IgD-negative memory B cell (primary cell): ENCODE data around the gene MICU1. TPM values are rescaled to one million over a fixed set of nuclear protein-coding genes. Genes with fewer than 3 reads are reported as not detected.
"Not testable (repeated sequence)": the region's sequence is repeated elsewhere in the genome, so short reads cannot be mapped to it uniquely, and the experiment has no call there.

ENCODE experiments used
- H3K27ac Mint-ChIP-seq, 3 donors: one replicate each; pipeline ENCODE4 v1.8.0; 2020 to 2022; ENCODE audit warnings: mild to moderate bottlenecking in 3 of 3, mixed read lengths in 3 of 3, moderate library complexity in 1 of 3
- H3K27me3 Mint-ChIP-seq: one replicate; pipeline ENCODE4 v1.8.0; 2021; ENCODE audit warnings: mixed read lengths
- H3K36me3 Mint-ChIP-seq: one replicate; pipeline ENCODE4 v1.8.0; 2020; ENCODE audit warnings: mild to moderate bottlenecking, mixed read lengths
- H3K4me1 Mint-ChIP-seq, 3 donors: one replicate each; pipeline ENCODE4 v1.8.0; 2020 to 2022; ENCODE audit warnings: mixed read lengths in 3 of 3, mild to moderate bottlenecking in 1 of 3
- H3K4me3 Mint-ChIP-seq, 4 donors: one replicate each; pipeline ENCODE4 v1.8.0; 2020 to 2022; ENCODE audit warnings: mild to moderate bottlenecking in 4 of 4, mixed read lengths in 4 of 4, moderate library complexity in 3 of 4
- H3K9me3 Mint-ChIP-seq, 3 donors: one replicate each; pipeline ENCODE4 v1.8.0; 2020 to 2021; ENCODE audit warnings: mixed read lengths in 3 of 3, mild to moderate bottlenecking in 1 of 3
- polyA plus RNA-seq: library from polyadenylated mRNA; unstranded; fragments of 300-500 nt; fragmentation: Illumina TruSeq; gene quantifications from one replicate; pipeline ENCODE4 v1.2.3, GENCODE V29; 2021

The MICU1 gene
- polyA plus RNA-seq, 1 donor from 2014 or later = 24.4 TPM

DNA sequence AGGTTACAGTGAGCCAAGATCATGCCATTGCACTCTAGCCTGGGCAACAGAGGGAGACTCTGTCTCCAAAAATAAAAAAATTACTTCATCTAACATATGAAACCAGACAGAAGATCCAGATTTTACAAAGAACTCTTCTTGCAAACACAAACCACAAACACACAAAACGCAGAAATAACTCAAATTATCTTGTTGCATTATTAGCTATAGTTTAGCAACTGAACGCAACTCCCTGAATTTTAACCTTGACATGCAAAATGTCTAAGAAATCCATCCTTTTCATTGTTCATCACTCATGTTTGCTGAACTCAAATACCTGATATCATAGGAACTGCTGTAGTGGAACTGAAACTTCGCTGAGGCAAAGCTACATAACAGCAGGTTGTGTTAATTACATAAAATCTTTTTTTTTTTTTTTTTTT, 64.1 kb downstream of the MICU1 start:
- Mint-ChIP-seq H3K9me3 (no peaks in the 10 kb centered on the region), H3K4me3 (peak overlapping the region in 2 of 4 donors; percentile 70 to 71), H3K36me3 (peaks cover 12% of the 10 kb centered on the region), H3K4me1 (peaks cover 21 to 22% (median 21%) of the 10 kb centered on the region in 3 donors), H3K27ac (peak overlapping the region; percentile 46 to 89 (median 88)), H3K27me3 (no peaks in the 10 kb centered on the region)

DNA sequence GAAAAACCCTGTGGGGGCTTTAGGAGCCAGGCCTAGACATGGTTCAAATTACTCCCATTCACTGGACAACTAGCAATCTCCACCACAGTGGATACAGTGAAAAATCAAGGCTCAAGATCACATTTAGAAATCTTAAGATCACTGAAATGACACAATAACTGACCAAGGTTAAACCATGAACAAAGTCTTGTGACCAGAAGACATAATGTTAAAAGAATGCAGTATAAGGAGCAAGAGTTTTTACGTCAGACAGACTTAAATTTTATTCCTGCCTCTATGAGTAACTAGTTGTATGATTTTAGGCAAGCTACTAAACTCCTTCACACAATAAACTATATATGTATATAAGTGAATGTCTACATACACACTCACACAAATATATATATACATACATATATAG, 68.5 kb downstream of the MICU1 start:
- no peak overlapping the region for H3K4me3 Mint-ChIP-seq

DNA sequence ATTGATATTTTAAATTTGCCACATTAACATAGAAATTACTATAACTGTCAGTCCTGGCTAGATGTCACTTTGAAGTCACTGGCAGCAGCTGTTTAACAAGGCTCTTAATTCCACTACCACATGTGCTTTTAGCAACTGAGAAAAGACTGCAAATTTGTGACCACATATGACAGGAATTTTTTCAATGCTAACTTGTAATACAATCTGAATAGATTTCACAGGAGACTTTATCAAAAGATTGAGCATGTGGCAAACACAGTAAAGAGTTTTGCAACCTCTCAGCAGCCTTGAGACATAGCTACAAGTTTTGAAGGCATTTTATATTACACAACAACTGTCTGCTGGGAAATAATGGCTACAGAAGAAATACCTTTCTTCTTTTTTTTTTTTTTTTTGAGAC, 73.0 kb downstream of the MICU1 start:
- H3K4me1 Mint-ChIP-seq = no peaks in the 10 kb centered on the region
- no peaks in the 10 kb centered on the region for H3K9me3 Mint-ChIP-seq
- H3K27ac Mint-ChIP-seq = no peak overlapping the region
- no peaks in the 10 kb centered on the region for H3K27me3 Mint-ChIP-seq
- H3K4me3 Mint-ChIP-seq = no peak overlapping the region
- H3K36me3 Mint-ChIP-seq = peaks cover 15% of the 10 kb centered on the region

More for the DNA sequence above, 68.5 kb downstream of the MICU1 start:
- no peaks in the 10 kb centered on the region for H3K9me3 Mint-ChIP-seq
- no peaks in the 10 kb centered on the region for H3K27me3 Mint-ChIP-seq
- H3K36me3 Mint-ChIP-seq = peaks cover 19% of the 10 kb centered on the region
- H3K27ac Mint-ChIP-seq = no peak overlapping the region
- H3K4me1 Mint-ChIP-seq = peaks cover 6 to 9% (median 8%) of the 10 kb centered on the region in 3 donors

DNA sequence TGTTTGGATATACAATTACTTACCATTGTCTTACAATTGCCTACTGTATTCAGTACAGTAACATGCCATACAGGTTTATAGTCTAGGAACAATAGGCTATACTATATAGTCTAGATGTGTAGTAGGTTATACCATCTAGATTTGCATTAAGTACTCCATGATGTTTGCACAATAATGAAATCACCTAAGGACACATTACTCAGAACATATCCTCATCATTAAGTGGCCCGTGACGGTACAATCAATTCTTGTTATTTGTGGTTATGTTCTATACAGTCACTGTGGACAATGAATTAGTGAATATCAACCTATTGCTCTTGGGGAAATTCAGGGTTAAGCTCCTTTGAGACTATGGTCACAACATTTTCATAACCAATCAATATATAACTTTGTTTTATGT, 75.6 kb downstream of the MICU1 start:
- Mint-ChIP-seq H3K4me1 (no peaks in the 10 kb centered on the region), H3K27me3 (no peaks in the 10 kb centered on the region), H3K36me3 (peaks cover 19% of the 10 kb centered on the region), H3K27ac (no peak overlapping the region), H3K4me3 (no peak overlapping the region), H3K9me3 (no peaks in the 10 kb centered on the region)

DNA sequence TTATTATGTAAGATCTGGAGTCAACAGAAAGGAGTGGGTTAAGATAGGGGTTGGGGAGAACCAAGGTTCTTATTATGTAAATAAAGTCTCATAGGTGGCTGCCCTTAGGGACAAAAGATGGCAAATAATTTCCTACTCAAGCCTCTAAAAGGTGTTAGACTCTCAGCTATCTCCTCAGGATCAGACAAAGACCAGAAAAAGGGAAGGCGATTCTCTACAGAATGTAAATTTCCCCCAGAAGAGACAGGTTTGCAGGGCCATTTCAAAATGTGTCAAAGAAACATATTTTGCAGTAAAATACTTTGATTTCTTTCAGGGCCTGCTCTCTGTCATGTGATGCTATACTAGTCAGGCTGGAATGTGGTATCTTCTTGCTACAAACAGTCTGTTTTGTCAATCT, 80.3 kb downstream of the MICU1 start:
- Mint-ChIP-seq H3K4me1 (peaks cover 0 to 5% (median 2%) of the 10 kb centered on the region in 3 donors), H3K27me3 (no peaks in the 10 kb centered on the region), H3K36me3 (peaks cover 30% of the 10 kb centered on the region), H3K27ac (no peak overlapping the region), H3K9me3 (peaks cover 4 to 8% (median 7%) of the 10 kb centered on the region in 3 donors), H3K4me3 (no peak overlapping the region)

DNA sequence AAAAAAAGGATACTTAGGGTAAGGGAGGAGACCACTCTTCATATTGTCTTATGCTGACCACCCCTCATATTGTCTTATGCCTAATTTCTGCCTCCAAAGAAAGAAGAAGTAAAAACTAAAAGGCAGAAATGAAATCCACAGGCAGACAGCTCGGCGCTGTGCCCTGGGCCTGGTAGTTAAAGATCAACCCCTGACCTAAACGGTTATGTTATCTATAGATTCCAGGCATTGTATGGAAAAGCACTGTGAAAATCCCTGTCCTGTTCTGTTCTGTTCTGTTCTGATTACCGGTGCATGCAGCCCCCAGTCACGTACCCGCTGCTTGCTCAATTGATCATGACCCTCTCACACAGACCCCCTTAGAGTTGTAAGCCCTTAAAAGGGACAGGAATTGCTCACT, 82.0 kb downstream of the MICU1 start:
- not testable (repeated sequence) for H3K27me3 Mint-ChIP-seq, H3K9me3 Mint-ChIP-seq, H3K27ac Mint-ChIP-seq, H3K4me1 Mint-ChIP-seq
- peaks cover 30% of the 10 kb centered on the region for H3K36me3 Mint-ChIP-seq
- peak overlapping the region in 1 of 4 donors; percentile 6 for H3K4me3 Mint-ChIP-seq

DNA sequence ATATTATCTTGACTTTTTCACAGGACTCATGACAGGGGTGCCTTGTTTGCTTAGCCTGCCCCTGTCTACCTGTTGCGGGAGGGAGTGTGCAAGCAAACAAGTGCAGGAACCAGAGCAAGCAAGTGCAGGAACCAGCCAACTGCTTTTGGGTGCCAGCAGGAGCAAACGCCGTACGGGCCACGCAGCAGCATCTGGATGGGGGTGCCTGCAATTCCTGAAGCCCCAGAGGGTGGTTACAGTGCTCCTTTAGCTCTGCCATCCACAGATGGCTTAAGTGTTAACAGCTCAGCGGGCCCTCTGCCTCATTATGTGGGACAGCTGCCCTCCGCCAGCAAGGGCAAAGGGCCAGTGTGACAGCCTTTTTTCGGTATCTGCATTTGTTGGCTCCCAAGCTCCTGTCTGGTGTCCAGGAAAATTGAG, 83.5 kb downstream of the MICU1 start:
- Mint-ChIP-seq H3K9me3 (peaks cover 4 to 8% (median 7%) of the 10 kb centered on the region in 3 donors), H3K4me3 (no peak overlapping the region), H3K27ac (no peak overlapping the region), H3K27me3 (no peaks in the 10 kb centered on the region), H3K4me1 (peaks cover 2 to 10% (median 6%) of the 10 kb centered on the region in 3 donors), H3K36me3 (peaks cover 25% of the 10 kb centered on the region)

DNA sequence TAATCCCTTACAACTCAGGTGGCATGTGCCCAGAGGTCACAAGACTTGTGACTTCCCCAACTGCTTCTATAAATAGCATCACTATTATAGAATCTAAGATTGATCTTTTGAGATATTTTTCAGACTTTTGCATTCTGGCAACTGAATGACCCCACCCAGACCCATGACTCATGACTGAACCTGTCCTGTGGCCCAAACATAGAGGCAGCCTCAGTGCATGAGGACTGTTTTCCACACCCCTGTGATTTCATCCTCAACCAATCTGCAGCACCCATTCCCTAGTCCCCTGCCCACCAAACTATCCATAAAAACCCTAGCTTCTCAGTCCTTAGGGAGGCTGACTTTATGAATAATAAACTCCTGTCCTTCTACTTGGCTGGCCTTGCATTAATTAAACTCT, 84.5 kb downstream of the MICU1 start:
- Mint-ChIP-seq H3K36me3 (peaks cover 24% of the 10 kb centered on the region), H3K27ac (no peak overlapping the region), H3K9me3 (peaks cover 4 to 8% (median 7%) of the 10 kb centered on the region in 3 donors), H3K27me3 (no peaks in the 10 kb centered on the region), H3K4me1 (peaks cover 2 to 10% (median 6%) of the 10 kb centered on the region in 3 donors), H3K4me3 (peak overlapping the region in 1 of 4 donors; percentile 61)

DNA sequence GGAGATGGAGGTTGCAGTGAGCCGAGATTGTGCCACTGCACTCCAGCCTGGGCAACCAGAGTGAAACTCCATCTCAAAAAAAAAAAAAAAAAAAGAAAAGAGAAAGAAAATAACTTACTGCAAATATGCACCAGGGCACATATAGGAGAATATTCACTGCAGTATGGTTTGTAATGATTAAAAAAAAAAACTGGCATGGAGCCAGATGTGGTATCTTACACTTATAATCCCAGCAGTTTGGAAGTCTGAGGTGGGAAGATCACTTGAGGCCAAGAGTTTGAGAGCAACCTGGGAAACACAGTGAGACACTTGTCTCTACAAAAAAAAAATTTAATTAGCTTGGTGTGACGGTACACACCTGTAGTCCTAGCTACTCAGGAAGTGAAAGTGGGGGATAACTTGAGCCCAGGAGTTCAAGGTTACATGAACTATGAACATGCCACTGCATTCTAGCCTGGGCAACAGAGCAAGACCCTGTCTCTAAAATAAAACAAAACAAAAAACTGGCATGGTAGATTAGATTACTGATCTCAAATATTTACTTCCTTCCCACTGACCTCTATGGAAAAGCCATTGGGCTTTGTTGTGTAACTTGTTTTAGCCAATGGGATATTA, 85.6 kb downstream of the MICU1 start:
- Mint-ChIP-seq H3K9me3 (peaks cover 4 to 8% (median 7%) of the 10 kb centered on the region in 3 donors), H3K4me1 (peaks cover 2 to 10% (median 6%) of the 10 kb centered on the region in 3 donors), H3K36me3 (peaks cover 21% of the 10 kb centered on the region), H3K27ac (no peak overlapping the region), H3K27me3 (no peaks in the 10 kb centered on the region), H3K4me3 (no peak overlapping the region)

DNA sequence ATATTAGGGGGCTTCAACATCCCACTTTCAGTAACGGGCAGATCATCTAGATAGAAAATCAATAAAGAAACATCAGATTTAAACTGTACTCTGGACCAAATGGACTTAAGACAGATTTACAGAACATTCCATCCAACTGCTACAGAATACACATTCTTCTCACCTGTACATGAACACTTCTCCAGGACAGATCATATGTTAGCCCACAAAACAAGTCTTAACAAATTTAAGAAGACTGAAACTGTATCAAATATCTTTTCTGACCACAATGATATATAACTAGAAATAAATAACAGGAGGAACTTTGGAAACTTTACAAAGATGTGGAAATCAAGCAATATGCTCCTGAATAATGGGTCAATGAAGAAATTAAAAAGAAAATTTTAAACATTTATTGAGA, 86.7 kb downstream of the MICU1 start:
- H3K27me3 Mint-ChIP-seq = no peaks in the 10 kb centered on the region
- peaks cover 4 to 8% (median 7%) of the 10 kb centered on the region in 3 donors for H3K9me3 Mint-ChIP-seq
- H3K4me3 Mint-ChIP-seq = no peak overlapping the region
- H3K36me3 Mint-ChIP-seq = peaks cover 13% of the 10 kb centered on the region
- peaks cover 2 to 10% (median 6%) of the 10 kb centered on the region in 3 donors for H3K4me1 Mint-ChIP-seq
- no peak overlapping the region for H3K27ac Mint-ChIP-seq

DNA sequence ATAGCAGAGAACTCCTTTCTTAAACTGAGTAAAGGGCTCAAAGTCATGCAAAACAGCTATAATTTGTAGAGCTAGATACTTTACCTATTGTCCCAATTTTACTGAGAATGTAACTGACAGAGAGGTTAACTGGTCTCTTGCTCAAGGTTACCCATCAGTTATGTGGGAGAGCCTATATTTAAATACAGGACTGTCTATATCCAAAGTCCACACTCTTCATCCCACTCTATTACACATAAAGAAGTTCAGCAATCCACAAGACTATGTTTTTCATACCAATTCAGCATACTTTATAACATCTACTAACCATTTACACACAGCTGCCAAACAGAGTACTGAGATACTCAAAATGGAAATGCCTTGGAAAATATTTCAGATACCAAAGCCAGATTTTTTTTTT, 100.2 kb downstream of the MICU1 start:
- peaks cover 5% of the 10 kb centered on the region for H3K36me3 Mint-ChIP-seq
- no peak overlapping the region for H3K27ac Mint-ChIP-seq
- no peak overlapping the region for H3K4me3 Mint-ChIP-seq
- peaks cover 0 to 2% (median 0%) of the 10 kb centered on the region in 3 donors for H3K4me1 Mint-ChIP-seq
- H3K27me3 Mint-ChIP-seq = no peaks in the 10 kb centered on the region
- no peaks in the 10 kb centered on the region for H3K9me3 Mint-ChIP-seq

DNA sequence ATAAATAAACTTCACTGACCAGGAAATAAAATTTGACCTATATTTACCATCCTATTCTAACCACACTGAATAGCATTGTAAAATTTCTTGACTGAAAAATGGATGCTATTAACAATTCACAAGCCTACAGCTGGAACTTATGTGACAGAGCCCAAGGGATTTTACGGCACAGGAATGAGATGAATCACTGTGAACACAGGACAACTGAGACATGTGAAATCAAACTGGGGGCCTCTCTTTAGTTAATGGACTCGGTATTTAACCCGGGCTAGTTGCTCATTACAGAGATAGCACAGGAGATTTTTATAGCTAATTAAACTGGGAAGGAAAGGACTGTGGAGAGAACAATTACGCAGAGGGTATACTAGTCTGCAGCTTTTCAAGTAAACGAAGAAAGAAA, 100.6 kb downstream of the MICU1 start:
- no peaks in the 10 kb centered on the region for H3K9me3 Mint-ChIP-seq
- no peaks in the 10 kb centered on the region for H3K27me3 Mint-ChIP-seq
- no peak overlapping the region for H3K4me3 Mint-ChIP-seq
- no peak overlapping the region for H3K27ac Mint-ChIP-seq
- H3K36me3 Mint-ChIP-seq = peaks cover 5% of the 10 kb centered on the region
- peaks cover 0 to 2% (median 0%) of the 10 kb centered on the region in 3 donors for H3K4me1 Mint-ChIP-seq

DNA sequence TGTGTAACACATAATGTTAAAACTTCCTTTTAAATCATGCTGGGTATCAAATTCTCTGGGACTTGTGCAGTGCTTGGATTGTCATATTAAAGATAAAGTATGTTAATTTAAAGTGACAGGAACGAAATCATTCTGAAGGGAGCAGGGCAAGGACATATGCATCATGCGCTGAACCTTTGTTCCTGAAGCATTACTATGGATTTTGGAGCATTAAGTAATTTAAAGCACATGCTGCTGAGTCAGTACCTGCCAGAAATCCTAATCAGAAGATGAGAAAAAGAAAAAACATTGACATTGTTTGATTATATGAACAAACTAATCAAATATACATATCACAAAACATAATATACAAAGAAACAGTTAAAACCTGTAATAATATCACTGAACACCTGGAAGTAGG, 101.4 kb downstream of the MICU1 start:
- H3K4me1 Mint-ChIP-seq = peaks cover 0 to 2% (median 0%) of the 10 kb centered on the region in 3 donors
- peaks cover 5% of the 10 kb centered on the region for H3K36me3 Mint-ChIP-seq
- H3K27ac Mint-ChIP-seq = no peak overlapping the region
- no peak overlapping the region for H3K4me3 Mint-ChIP-seq
- H3K9me3 Mint-ChIP-seq = no peaks in the 10 kb centered on the region
- no peaks in the 10 kb centered on the region for H3K27me3 Mint-ChIP-seq

DNA sequence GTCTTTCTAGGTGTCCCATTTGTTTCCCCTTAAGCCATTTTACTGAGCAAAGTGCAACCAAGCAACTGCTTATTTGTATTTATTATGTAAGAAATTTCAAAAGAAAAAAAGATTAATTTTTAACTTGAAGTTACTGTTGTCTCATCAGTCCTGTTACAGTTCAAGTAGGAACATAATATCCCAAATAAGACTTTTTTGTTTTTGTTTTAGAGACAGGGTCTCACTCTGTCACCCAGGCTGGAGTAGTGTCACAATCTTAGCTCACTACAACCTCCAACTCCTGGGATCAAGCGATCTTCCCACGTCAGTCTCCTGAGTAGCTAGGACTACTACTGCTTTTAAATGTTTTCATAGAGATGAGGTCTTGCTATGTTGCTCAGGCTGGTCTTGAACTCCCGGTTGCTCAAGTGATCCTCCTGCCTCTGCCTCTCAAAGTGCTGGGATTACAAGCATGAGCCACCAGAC, 101.9 kb downstream of the MICU1 start:
- no peak overlapping the region for H3K4me3 Mint-ChIP-seq
- peaks cover 6% of the 10 kb centered on the region for H3K36me3 Mint-ChIP-seq
- H3K27me3 Mint-ChIP-seq = no peaks in the 10 kb centered on the region
- H3K4me1 Mint-ChIP-seq = peaks cover 0 to 2% (median 0%) of the 10 kb centered on the region in 3 donors
- no peak overlapping the region for H3K27ac Mint-ChIP-seq
- no peaks in the 10 kb centered on the region for H3K9me3 Mint-ChIP-seq

DNA sequence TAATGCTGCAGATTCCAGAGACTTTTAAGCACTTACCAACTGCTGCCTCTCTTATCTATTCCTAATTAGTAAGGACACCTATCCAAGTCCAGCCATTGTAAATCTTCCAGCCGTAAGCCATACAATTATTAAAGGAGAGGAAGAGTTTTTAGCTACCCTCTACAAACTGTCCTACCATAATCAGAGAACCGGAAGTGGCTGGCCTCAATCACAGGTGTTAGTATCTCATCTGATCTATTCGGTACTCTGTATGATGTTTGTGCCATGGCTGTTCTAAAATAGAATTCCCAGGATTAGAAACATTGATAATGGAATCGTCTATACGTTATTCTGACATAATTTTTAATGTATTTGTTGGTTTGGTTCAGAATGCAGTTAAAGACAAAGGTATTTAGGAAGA, 102.8 kb downstream of the MICU1 start:
- peaks cover 0 to 2% (median 0%) of the 10 kb centered on the region in 3 donors for H3K4me1 Mint-ChIP-seq
- no peak overlapping the region for H3K4me3 Mint-ChIP-seq
- peaks cover 11% of the 10 kb centered on the region for H3K36me3 Mint-ChIP-seq
- no peak overlapping the region for H3K27ac Mint-ChIP-seq
- no peaks in the 10 kb centered on the region for H3K27me3 Mint-ChIP-seq
- no peaks in the 10 kb centered on the region for H3K9me3 Mint-ChIP-seq

DNA sequence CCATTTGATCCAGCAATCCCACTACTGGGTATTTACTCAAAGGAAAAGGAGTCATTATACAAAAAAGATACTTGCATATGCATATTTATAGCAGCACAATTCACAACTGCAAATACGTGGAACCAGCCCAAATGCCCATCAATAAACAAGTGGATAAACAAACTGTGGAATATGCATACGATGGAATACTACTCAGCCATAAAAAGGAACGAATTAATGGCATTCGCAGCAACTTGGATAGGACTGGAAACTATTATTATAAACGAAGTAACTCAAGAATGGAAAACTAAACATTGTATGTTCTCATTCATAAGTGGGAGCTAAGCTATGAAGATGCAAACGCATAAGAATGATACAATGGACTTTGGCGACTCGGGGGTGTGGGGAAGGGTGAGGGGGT, 108.6 kb downstream of the MICU1 start:
- Mint-ChIP-seq H3K36me3 (peaks cover 14% of the 10 kb centered on the region), H3K4me3 (no peak overlapping the region), H3K27ac (no peak overlapping the region), H3K27me3 (no peaks in the 10 kb centered on the region), H3K9me3 (peaks cover 0 to 23% (median 7%) of the 10 kb centered on the region in 3 donors), H3K4me1 (peaks cover 0 to 4% (median 0%) of the 10 kb centered on the region in 3 donors)
